Natural killer cell (primary cell): Measurements from ENCODE around the gene PSD. TPM values are rescaled to one million over a fixed set of nuclear protein-coding genes. Genes with fewer than 3 reads are reported as not detected.
"Not testable (repeated sequence)": the region's sequence is repeated elsewhere in the genome, so short reads cannot be mapped to it uniquely, and the experiment has no call there.

Source experiments
- ATAC-seq, 3 donors: fragments of 150-1000 bp in 2 of 3; fragments of 200-7000 bp in 1 of 3; cut with Tn5 transposase; 1 replicate in 1 of 3; 2 replicates in 2 of 3; pipeline ENCODE4 v1.10.0; 2021; ENCODE audit warnings: mild to moderate bottlenecking in 2 of 3, moderate library complexity in 2 of 3
- DNase-seq, 2 donors: peaks; one replicate each; pipeline versions ENCODE4 v3.0.0 to v3.0.0-alpha.2; 2013 to 2021; ENCODE audit warnings: mixed read lengths in 1 of 2
- H3K27ac ChIP-seq: one replicate; pipeline ENCODE4 v1.5.1; 2013; ENCODE audit warnings: mild to moderate bottlenecking, low read length
- H3K27me3 ChIP-seq: one replicate; pipeline ENCODE4 v1.6.1; 2013; ENCODE audit warnings: low read length; ENCODE audit not compliant: control insufficient read depth, insufficient read depth
- H3K36me3 ChIP-seq: one replicate; pipeline ENCODE4 v1.6.1; 2013; ENCODE audit warnings: low read length; ENCODE audit not compliant: control insufficient read depth, insufficient read depth
- H3K4me1 ChIP-seq: one replicate; pipeline ENCODE4 v1.6.1; 2013; ENCODE audit warnings: low read length; ENCODE audit not compliant: control insufficient read depth, insufficient read depth
- H3K4me3 ChIP-seq: one replicate; pipeline ENCODE4 v1.5.1; 2013; ENCODE audit warnings: low read length
- H3K9me3 ChIP-seq: one replicate; pipeline ENCODE4 v1.6.1; 2013; ENCODE audit warnings: low read length; ENCODE audit not compliant: control insufficient read depth, insufficient read depth
- H3K27ac Mint-ChIP-seq, 2 donors: one replicate each; pipeline ENCODE4 v1.8.0; 2022; ENCODE audit warnings: mild to moderate bottlenecking in 2 of 2, mixed read lengths in 2 of 2, moderate library complexity in 1 of 2
- H3K27me3 Mint-ChIP-seq, 2 donors: one replicate each; pipeline ENCODE4 v1.8.0; 2022; ENCODE audit warnings: low read depth in 2 of 2, mixed read lengths in 2 of 2
- H3K36me3 Mint-ChIP-seq: one replicate; pipeline ENCODE4 v1.8.0; 2022; ENCODE audit warnings: mixed read lengths
- H3K4me1 Mint-ChIP-seq, 2 donors: one replicate each; pipeline ENCODE4 v1.8.0; 2022; ENCODE audit warnings: mixed read lengths in 2 of 2
- H3K4me3 Mint-ChIP-seq: one replicate; pipeline ENCODE4 v1.8.0; 2022; ENCODE audit warnings: mild to moderate bottlenecking, moderate library complexity, mixed read lengths
- H3K9me3 Mint-ChIP-seq, 2 donors: one replicate each; pipeline ENCODE4 v1.8.0; 2022; ENCODE audit warnings: mixed read lengths in 2 of 2
- CTCF ChIP-seq: fragments of 200-600 bp; IDR thresholded peaks from one replicate; pipeline ENCODE4 v1.8.0; 2022; ENCODE audit warnings: antibody characterized with exemption
- WGBS: methylation state at CpG from one replicate; pipeline ENCODE4 v1.1.7; 2013; ENCODE audit warnings: missing lambda C conversion rate; ENCODE audit not compliant: insufficient coverage; 5-methylcytosine and 5-hydroxymethylcytosine counted together
- intact Hi-C: fragments of 100-400 bp; cut with micrococcal nuclease; formaldehyde crosslinking; loops from one replicate; pipeline ENCODE4 v1.14.2; 2022
- total RNA-seq, 4 donors: library from RNA; stranded (reverse); fragments of 120-200 nt in 1 of 4; gene quantifications; one replicate each; pipeline versions ENCODE4 v1.2.3 to v1.2.4, GENCODE V29; 2013 to 2022

The PSD gene
- total RNA-seq, 3 donors from 2014 or later (not counting 1 experiment from before 2014, with no cell fraction given) = 1.9 to 2.4 (median 2.1) TPM

- no peak for TF ChIP-seq CTCF
- H3K4me1 Mint-ChIP-seq = peaks cover 23 to 28% of the 10 kb centered on the region in 2 donors
- peaks cover 19% of the 10 kb centered on the region for H3K4me1 ChIP-seq
These were observed 39.1 kb upstream of the PSD start for GRCh38 chr10:102457591-102458150.

GRCh38 chr10:102455893-102456471 lies 37.4 kb upstream of the PSD start:
- DNase-seq (no peak), ATAC-seq (no peak)
- no peak overlapping the region for H3K4me3 Mint-ChIP-seq
- TF ChIP-seq CTCF = no peak
- no peak overlapping the region for H3K4me3 ChIP-seq
- H3K9me3 Mint-ChIP-seq = no peaks in the 10 kb centered on the region
- H3K4me1 Mint-ChIP-seq = peaks cover 18 to 19% of the 10 kb centered on the region in 2 donors
- H3K27ac Mint-ChIP-seq = no peak overlapping the region
- H3K36me3 ChIP-seq = peaks cover 14% of the 10 kb centered on the region
- H3K27me3 Mint-ChIP-seq = no peaks in the 10 kb centered on the region
- no peaks in the 10 kb centered on the region for H3K9me3 ChIP-seq
- intact Hi-C loops = no loop called here
- H3K27ac ChIP-seq = no peak overlapping the region
- H3K27me3 ChIP-seq = no peaks in the 10 kb centered on the region
- H3K4me1 ChIP-seq = peaks cover 26% of the 10 kb centered on the region
- WGBS = 97% methylated on average over 6 of the region's 7 CpGs
- H3K36me3 Mint-ChIP-seq = no peaks in the 10 kb centered on the region

More at GRCh38 chr10:102457591-102458150, 39.1 kb upstream of the PSD start:
- intact Hi-C loops = no loop called here
- Mint-ChIP-seq H3K9me3 (no peaks in the 10 kb centered on the region), H3K27ac (no peak overlapping the region), H3K4me3 (no peak overlapping the region), H3K27me3 (no peaks in the 10 kb centered on the region), H3K36me3 (no peaks in the 10 kb centered on the region)
- Histone ChIP-seq H3K9me3 (no peaks in the 10 kb centered on the region), H3K27ac (no peak overlapping the region), H3K36me3 (peaks cover 11% of the 10 kb centered on the region), H3K4me3 (no peak overlapping the region), H3K27me3 (no peaks in the 10 kb centered on the region)
- DNase-seq (no peak), ATAC-seq (no peak)
- 90% methylated on average over 9 of the region's 9 CpGs for WGBS

GRCh38 chr10:102454662-102455487 lies 36.3 kb upstream of the PSD start:
- H3K36me3 Mint-ChIP-seq, H3K9me3 Mint-ChIP-seq, H3K27ac Mint-ChIP-seq, intact Hi-C loops, H3K4me3 Mint-ChIP-seq, H3K27me3 ChIP-seq, H3K9me3 ChIP-seq, ATAC-seq, H3K27me3 Mint-ChIP-seq, H3K4me3 ChIP-seq, DNase-seq, H3K27ac ChIP-seq: not testable (repeated sequence)
- peaks cover 12 to 14% of the 10 kb centered on the region in 2 donors for H3K4me1 Mint-ChIP-seq
- WGBS = 88% methylated on average over 13 of the region's 13 CpGs
- Histone ChIP-seq H3K36me3 (peaks cover 14% of the 10 kb centered on the region), H3K4me1 (peaks cover 22% of the 10 kb centered on the region)

GRCh38 chr10:102453502-102453901 lies 34.9 kb upstream of the PSD start:
- Mint-ChIP-seq H3K4me1 (peaks cover 20 to 23% of the 10 kb centered on the region in 2 donors), H3K4me3 (no peak overlapping the region), H3K27me3 (no peaks in the 10 kb centered on the region), H3K27ac (peak overlapping the region; percentile 75 to 88), H3K9me3 (no peaks in the 10 kb centered on the region), H3K36me3 (no peaks in the 10 kb centered on the region)
- intact Hi-C loops = no loop called here
- Histone ChIP-seq H3K27me3 (no peaks in the 10 kb centered on the region), H3K4me1 (peaks cover 29% of the 10 kb centered on the region), H3K4me3 (no peak overlapping the region), H3K27ac (no peak overlapping the region), H3K9me3 (no peaks in the 10 kb centered on the region), H3K36me3 (peaks cover 14% of the 10 kb centered on the region)
- 94% methylated on average over 5 of the region's 5 CpGs for WGBS
- DNase-seq (no peak), ATAC-seq (no peak)
- no peak for TF ChIP-seq CTCF
